ENCODE data around the gene KMT2D. TPM values are rescaled to one million over a fixed set of nuclear protein-coding genes. Genes with fewer than 3 reads are reported as not detected.

KMT2D gene
- total RNA-seq, 4 donors from 2014 or later, result 29.4 to 67.9 (median 47.9) TPM

- intact Hi-C loops (cut with DNase I), result no loop called here
- H3K4me3 ChIP-seq, result no peak overlapping the region
- TF ChIP-seq POLR2A (IDR thresholded peaks at IDR 0.05), result no peak
- no peak for TF ChIP-seq CTCF (IDR thresholded peaks at IDR 0.05)
- H3K27ac ChIP-seq, result no peak overlapping the region
- peaks cover 79 to 100% (median 87%) of the 10 kb centered on the region in 3 donors for H3K36me3 ChIP-seq
- H3K9me3 ChIP-seq, result no peaks in the 10 kb centered on the region
- no peaks in the 10 kb centered on the region for H3K4me1 ChIP-seq
- no peaks in the 10 kb centered on the region for H3K27me3 ChIP-seq
- WGBS, 2 donors, result 80 to 93% methylated on average over 2 to 3 of the region's 9 CpGs
- DNase-seq, result no peak
Observed at GRCh38 chr12:49037111-49037946, 23.3 kb downstream of the KMT2D start.

- Histone ChIP-seq H3K9me3 (no peaks in the 10 kb centered on the region), H3K4me1 (no peaks in the 10 kb centered on the region), H3K27me3 (no peaks in the 10 kb centered on the region), H3K36me3 (peaks cover 79 to 100% (median 86%) of the 10 kb centered on the region in 3 donors), H3K27ac (no peak overlapping the region), H3K4me3 (no peak overlapping the region)
- TF ChIP-seq CTCF (IDR thresholded peaks at IDR 0.05) (no peak), POLR2A (IDR thresholded peaks at IDR 0.05) (no peak)
- no peak for DNase-seq
- intact Hi-C loops (cut with DNase I), result no loop called here
- 74 to 88% methylated on average over 4 of the region's 4 CpGs for WGBS, 2 donors
Observed at GRCh38 chr12:49036029-49036428, 24.6 kb downstream of the KMT2D start.

- DNase-seq, result no peak
- no peak overlapping the region for H3K27ac ChIP-seq
- H3K36me3 ChIP-seq, result peaks cover 75 to 100% (median 75%) of the 10 kb centered on the region in 3 donors
- TF ChIP-seq POLR2A (IDR thresholded peaks at IDR 0.05) (no peak), CTCF (IDR thresholded peaks at IDR 0.05) (no peak)
- no peak overlapping the region for H3K4me3 ChIP-seq
- H3K9me3 ChIP-seq, result no peaks in the 10 kb centered on the region
- no peaks in the 10 kb centered on the region for H3K4me1 ChIP-seq
- intact Hi-C loops (cut with DNase I), result no loop called here
- WGBS, 2 donors, result no CpG with 5 or more reads among the region's 4 CpGs
- no peaks in the 10 kb centered on the region for H3K27me3 ChIP-seq
Observed at GRCh38 chr12:49034286-49034622, 26.3 kb downstream of the KMT2D start.

GRCh38 chr12:49033611-49034285, 26.8 kb downstream of the KMT2D start:
- Histone ChIP-seq H3K27ac (no peak overlapping the region), H3K27me3 (no peaks in the 10 kb centered on the region), H3K4me1 (no peaks in the 10 kb centered on the region), H3K9me3 (no peaks in the 10 kb centered on the region), H3K4me3 (no peak overlapping the region), H3K36me3 (peaks cover 75 to 100% (median 75%) of the 10 kb centered on the region in 3 donors)
- no peak for DNase-seq
- no peak for TF ChIP-seq POLR2A (IDR thresholded peaks at IDR 0.05)
- no peak for TF ChIP-seq CTCF (IDR thresholded peaks at IDR 0.05)
- intact Hi-C loops (cut with DNase I), result no loop called here
- WGBS, 2 donors, result 64 to 76% methylated on average over 6 to 8 of the region's 12 CpGs
